Posterior vena cava (tissue), 2 donors: ENCODE results near the gene ZNF503. TPM values are rescaled to one million over a fixed set of nuclear protein-coding genes. Genes with fewer than 3 reads are reported as not detected.
A peak's percentile ranks its signal among the peaks of the same experiment; 100 is the strongest.

Experiments used
- DNase-seq: peaks from one replicate; pipeline ENCODE4 v3.0.0-alpha.2; 2020; ENCODE audit warnings: low spot score
- intact Hi-C, 2 donors: fragments of 100-400 bp; cut with DNase I; formaldehyde crosslinking; loops; one replicate each; pipeline versions ENCODE4 v1.14.1 to v1.14.2; 2022 to 2023
- total RNA-seq, 2 donors: library from RNA; stranded (reverse); fragmentation: NEBNext Ultra II Directional; extraction: Animal tissue kit (Norgen Biotek cat#: 25700); gene quantifications; one replicate each; pipeline ENCODE4 v1.2.1, GENCODE V29; 2021
- donor health status: DM: yes; HTN: yes; CAD: no.
- donor health status: DM: yes; HTN: yes; CAD: no.

ZNF503 gene
- total RNA-seq, 2 donors from 2014 or later: 27.9 to 36.0 TPM

DNA sequence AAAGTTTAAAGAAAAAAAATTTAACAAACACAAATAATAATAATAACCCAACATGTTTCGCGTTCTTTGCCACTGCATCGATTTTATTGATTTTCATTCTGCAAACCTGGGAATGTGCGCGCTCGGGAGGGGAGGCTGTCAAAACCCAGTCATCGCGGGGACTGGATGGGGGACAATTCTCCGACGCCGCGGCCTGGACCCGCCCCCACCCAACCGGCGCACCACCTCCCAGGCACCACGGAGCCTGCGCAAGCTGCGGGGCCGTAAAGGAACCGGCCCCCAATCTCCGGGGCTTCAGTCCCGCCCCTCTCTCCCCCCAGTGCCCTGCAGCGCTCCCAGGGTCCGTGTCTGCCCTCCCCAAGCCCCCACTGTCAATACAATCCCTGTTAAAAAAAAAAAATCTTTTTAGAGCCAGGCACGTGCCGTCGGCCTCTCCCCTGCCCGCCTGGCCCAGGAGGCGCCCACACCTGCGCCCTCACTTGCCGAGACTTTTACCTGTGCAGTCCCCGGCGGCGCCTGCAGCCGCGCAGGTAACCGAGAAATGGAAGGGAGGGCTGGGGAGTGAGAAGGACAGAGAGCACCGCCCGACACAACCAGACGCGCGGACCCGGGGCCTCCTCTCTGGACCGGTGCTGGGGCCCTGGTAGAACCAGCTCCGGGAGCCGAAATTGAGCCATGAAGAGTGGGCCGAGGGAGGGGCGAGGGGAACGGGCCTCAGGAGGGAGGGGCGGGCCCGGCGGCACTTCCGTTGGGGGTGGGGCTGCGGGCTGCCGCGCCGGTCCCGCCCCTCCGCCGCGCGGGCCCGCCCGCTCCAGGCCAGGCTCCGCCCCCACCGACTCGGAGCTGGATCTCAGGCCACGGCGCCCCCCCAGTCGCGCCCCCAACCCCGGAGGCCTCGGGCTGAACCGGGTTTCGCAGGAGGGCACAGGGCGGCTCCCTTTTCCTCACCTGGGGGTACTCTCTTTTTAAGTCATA lies 7.6 kb upstream of the ZNF503 start:
- intact Hi-C loops: loop anchor here (10.0 kb wide), 3 partner anchors 246 to 896 kb away; no protein-coding TSS in a partner anchor
- DNase-seq: peak; percentile 92

DNA sequence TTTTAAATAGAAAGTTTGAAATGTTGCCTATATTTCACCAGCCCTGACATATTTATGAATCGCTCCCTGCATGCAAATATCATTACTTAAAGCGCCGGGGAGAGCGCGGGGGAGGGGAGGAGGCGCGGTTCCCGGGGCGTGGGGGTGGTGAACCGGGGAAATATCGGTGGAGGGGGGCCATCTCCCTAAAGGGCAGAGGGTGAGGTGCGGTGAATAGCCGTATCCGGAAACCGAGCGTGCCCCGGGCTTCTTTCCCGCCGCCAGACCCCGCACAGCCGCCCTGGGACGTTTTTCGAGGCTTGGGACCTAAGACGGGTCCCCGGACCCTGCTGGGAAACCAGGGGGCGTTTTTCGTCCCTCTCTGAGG lies 6.9 kb upstream of the ZNF503 start:
- DNase-seq: no peak
- intact Hi-C loops: loop anchor here (10.0 kb wide), 3 partner anchors 246 to 896 kb away; no protein-coding TSS in a partner anchor

DNA sequence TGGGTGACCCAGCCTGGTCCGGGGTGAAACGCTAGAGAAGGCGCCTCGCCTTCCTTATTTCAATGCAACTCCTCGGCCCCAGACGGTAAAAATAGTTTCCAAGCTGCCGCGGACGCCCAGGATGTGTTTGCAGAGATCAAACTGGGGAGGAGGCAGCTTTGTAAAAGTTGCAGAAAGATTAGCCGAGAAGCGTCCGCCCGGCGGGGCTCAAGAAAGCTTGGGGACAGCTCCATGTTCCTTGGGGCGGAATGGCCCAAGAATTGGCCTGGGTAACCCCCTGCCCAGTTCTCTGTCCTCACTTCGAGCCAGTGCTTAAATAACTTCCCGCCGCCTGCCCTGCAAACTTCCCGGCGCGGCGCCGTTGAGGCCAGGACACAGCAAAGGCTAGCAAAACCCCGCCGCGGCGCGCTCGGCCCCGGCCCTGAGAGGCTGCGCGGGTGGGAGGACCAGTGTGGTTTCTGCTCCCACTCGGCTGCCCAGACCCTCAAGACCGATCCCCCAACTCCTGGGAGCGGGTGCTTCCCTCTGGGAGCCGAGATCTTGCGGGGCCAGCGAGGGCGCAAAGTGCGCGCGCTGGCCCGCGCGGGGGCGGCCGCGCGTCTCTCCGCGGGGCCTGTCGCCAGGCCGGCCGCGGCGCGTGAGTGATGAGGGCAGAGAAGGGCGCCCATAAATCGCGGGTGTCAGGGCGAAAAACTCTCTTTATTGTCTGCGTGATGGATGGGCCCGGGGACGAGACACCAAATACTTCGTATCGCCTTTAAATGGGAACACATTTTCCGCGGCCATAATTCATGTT lies 6.3 kb upstream of the ZNF503 start:
- DNase-seq: peak; percentile 91
- intact Hi-C loops: loop anchor here (10.0 kb wide), 3 partner anchors 247 to 897 kb away; no protein-coding TSS in a partner anchor

DNA sequence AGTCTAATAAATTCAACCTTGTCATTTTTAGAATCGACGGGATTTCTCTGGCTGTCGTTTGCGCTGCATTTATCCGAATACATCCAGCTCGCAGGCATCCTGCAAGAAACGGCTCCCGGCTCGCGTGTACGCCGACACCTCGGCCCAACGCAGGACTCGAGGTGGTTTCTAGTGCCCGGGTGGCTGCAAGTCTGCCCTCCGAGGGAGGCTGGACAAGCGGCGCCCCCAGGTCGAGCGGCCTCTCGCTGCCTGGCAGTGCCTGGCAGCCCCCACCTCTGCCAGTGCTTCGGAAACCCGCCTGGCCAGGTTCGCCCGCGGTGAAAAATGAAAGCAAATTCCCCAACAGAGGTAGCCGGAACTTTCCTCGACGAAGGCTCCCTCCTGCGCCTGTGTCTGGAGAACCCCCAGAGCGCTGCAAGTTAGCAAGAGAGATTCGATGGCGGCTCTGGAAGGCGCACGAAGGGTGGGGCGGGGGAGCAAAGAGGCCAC lies 5.7 kb upstream of the ZNF503 start:
- no peak for DNase-seq
- intact Hi-C loops: loop anchor here (10.0 kb wide), 3 partner anchors 248 to 898 kb away; no protein-coding TSS in a partner anchor

DNA sequence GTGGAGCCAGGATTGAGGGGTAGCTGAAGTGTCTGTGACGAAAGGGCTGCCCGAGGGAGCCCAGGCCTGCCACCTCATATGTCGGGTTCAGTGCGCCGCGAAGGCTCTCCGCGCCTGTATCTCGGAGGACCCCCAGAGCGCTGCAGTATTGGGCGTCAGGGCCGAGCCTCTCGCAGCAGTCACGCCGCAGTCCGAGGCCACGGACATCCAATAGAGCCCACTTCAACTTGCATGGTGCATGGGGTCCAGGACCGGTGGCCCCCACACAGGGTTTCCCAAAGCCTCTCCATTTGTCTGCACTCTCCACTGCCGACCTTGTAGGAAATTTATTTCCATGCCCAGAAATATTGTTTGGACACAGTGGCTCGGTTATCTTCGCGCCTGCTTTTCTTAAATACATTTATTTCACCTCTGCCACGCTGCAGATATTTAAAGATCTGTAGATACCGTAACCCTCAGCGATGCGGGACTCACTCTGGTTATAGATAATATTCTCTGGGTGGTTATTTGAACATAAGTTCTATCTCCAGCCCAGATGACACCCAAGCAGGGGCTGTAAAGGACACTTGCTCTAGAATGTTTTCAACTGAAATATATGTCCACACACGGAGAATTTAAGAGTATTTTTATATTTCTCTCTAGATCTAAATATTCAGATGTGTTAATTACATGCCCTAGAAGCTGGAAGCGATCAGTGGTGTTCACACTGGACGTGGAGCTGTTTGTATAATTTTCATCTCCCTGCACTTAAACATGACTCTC lies 5.1 kb upstream of the ZNF503 start:
- intact Hi-C loops: loop anchor here (10.0 kb wide), 3 partner anchors 248 to 898 kb away; no protein-coding TSS in a partner anchor
- no peak for DNase-seq

DNA sequence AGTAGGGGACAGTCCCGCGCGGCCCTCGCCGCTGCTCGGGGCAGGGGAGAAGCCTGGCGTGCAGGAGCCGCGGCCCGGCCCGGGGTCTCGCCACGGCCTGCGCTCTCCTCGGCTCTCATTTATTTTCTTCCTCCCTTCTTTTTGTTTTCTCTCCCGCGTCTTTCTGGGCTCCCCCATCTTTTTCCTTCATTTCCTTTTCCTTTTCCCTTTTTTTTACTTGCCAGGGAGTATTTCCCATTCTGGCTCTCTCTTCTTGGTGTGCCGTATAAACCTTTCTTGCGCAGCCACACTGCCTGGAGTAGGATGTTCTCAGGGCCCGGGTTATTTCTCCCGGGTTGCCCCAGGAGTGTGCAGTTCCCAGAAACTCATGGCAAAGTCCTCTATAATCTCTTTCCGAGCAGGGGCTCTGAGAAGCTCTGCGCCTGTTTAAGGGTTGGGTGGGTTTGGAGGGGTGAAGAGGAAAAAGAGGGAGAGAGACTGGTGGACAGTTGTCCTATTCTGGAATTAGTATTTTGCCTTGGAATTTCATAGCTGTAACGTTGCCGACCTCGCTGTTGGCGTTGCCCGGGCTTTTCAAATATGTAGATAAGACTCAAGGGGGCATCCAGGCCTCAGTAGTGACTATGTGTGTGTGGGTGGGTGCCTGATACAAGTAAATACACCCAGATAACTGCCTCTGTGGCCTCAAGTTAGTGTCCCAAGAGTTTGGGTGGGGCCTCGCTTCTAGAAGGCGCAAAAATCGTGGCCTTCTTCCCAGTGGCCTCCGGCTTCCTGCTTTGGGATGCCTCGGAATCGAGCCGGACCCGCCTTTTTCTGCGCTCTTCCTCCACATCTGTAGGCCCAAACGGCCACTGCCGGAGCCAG lies 4.3 kb upstream of the ZNF503 start:
- intact Hi-C loops: loop anchor here (10.0 kb wide), 3 partner anchors 249 to 899 kb away; no protein-coding TSS in a partner anchor
- no peak for DNase-seq

DNA sequence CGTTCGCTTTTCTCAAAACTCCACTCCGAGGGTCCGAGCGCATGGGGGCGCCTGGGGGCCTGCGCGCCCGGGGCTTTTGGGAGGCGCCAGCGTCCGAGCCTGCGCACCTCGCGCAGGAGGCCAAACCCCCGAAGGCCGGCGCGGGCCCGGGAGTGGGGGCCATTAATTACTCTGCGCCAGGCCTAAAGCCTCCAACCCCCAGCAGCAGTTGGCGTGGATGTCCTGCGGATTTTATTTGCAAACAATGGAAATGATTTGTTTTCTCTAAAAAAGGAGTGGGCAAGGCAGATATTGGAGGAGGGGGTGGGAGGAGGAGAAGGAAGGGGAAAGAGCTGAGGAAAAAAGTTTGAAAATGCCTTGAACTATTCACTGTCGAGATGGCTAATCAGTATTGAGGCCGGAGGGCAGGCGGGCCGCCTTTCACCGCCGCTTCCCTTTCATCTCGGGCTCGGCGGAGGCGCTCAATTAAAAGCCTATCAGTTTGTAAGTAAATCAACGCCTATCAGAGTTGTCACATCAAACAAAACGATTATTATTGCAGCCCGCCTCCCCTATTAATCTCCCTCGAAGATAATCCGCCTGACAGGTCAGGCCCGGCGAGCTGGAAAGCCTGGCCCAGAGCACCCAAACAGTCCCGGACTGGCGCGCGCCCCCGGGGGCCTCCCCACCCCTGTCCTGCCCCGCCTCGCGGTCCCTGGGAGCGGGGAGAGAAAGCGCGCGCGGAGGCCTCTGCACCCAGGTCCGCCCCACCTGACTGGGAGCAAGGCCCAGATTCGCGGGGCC lies 3.4 kb upstream of the ZNF503 start:
- no peak for DNase-seq
- intact Hi-C loops: loop anchor here (5.0 to 10.0 kb wide), 5 partner anchors 250 to 900 kb away; no protein-coding TSS in a partner anchor

DNA sequence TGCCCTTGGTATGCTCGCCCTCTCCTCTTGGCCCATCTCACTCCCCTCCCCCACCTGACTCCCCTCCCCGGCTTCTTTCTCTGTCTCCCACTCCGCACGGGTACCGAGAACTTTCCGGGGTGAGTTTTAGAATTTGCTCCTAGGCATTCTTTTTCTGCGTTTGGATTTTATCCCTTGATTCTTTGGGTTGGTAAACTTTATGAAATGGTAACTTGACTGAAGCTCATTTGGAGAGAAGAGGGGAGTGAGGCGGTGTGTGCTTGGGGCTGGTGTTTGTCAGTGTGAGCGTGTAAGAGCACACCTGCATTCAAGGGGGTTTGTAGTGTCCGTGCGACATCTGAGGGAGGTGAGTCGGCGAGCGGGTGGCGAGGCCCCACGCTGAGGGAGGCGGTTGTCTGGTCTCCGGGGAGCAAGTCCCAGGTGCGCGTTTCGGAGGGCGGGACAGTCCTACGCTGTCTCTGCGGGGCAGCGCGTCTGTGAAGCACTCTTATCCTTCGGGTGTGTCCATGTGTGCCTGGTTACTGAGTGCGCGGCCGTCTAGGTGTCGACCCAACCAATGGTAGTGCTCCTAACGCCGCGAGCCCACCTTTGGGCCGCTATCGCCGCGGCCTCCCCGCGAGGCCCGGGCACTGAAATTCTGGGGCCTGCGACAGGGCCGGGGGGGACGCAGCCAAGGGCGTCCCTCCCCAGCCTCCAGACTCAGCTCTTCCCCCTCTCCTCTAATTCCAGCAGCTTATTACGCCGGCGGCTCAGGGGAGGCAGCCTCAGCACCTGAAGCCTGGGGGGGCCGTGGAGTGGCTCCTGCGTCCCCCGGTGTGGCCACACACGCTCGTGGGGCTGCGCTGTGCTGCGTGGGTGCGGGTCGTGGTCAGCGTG lies 2.6 kb upstream of the ZNF503 start:
- DNase-seq: no peak
- intact Hi-C loops: loop anchor here (5.0 to 10.0 kb wide), 5 partner anchors 251 to 901 kb away; no protein-coding TSS in a partner anchor

DNA sequence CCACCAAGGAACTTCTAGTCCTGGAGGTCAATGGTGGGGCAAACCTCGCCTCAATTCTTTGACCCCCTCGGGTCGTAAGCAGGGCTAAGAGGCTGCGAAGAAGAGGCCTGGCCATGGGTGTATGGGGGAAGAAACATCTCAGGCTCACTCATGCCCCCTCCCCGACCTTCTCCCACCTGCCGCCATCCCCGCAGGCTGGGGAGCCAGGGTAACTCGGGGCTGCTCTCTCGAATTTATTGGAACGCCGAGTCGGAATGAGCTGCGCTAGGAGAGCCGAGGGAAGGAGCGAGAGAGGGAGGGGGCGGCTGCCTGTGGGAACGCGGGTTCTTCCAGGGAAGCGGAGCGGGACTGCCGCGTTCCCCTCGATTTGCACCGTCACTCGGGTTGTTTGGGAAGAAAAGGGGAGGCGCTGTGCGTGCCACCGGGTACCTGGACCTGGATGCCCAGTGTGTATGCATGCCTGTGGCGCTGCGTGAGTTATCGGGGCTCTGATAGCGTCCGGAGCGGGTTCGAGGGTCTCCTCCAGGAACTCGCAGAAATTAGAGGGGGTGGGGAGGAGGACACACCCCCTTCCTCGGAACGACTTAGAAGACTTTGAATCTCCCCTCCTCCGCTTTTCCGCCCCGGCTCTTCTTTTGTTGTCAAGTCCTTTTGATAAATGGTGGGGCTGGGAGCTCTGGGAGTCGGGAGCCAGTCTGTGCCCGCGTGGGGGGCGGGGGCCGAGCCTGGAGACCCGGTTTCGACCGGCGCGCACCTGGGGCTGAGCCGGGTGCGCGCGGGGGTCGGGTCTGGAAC lies 1.8 kb upstream of the ZNF503 start:
- DNase-seq: no peak
- intact Hi-C loops: loop anchor here (5.0 to 10.0 kb wide), 5 partner anchors 251 to 901 kb away; no protein-coding TSS in a partner anchor

DNA sequence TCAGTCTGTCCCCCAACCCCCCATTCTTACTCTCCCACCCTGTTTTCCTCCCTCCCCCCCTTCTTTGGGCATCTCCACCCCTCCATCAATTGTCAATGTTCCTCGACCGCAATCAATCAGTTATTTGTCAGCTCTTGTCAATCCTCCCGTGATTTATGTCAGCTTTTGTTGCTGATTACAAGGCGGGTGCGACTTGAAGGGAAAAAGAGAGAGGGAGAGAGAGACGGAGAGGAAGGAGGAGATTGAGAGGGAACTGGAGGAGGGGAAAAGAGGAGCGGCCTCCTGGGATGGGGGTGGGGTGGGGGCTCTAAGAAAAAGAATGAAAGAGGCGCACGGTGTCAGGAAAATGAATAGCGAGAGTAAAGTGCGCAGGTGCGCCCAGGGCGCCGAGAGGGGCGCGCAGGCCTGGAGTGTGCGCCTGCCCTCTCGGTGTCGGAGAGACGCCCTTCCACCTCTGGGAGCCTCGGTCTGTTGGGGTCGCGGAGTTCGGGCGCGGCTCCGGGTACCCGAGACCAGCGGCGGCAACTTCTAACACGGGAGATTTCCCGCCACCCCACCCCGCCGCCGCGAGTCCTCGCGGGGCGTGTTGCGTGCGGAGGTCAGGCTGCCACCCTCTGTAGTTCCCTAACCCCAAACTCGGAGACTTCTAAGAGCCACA lies 1.1 kb upstream of the ZNF503 start:
- DNase-seq: no peak
- intact Hi-C loops: loop anchor here (5.0 to 10.0 kb wide), 5 partner anchors 252 to 902 kb away; no protein-coding TSS in a partner anchor

DNA sequence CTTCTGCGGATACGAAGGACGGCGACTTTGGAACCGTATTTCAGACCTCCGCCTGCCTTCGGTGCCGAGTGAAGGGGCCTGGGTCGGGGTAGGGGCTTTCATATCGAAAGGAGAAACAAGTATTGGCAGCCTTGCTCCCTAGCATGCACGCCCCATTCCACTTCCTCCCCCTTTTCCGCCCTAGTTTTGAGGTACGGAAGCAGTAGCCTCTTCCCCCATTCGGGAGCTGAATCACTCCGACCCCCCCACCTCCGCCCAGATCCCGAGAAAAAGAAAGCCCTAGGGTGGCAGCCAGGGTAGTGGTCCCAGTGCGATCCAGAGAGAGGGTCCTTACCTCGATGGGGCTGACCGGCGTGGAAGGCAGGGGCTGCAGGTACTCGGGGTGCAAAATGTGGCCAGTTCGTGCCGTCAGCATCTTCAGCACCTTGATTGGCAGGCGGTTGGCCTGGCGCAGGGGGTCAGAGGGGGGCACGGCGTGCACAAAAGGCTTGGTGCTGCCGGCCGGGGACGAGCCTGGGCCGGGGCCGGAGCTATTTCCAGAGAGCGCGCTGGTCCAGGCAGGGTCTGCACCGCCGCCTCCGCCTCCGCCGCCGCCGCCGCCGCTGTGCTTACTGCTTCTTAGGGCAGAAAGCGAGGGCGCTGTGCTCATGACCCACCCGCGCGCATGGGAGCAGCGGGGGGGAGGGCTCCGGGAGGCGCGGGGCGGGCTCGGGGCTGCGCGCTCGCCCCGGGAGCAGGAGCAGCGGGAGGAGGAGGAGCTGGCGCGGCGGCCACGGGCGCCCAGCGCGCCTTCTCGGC lies 594 bp downstream of the ZNF503 start:
- DNase-seq: peak; percentile 90
- intact Hi-C loops: loop anchor here (2.0 to 10.0 kb wide), 6 partner anchors 254 to 904 kb away; no protein-coding TSS in a partner anchor

DNA sequence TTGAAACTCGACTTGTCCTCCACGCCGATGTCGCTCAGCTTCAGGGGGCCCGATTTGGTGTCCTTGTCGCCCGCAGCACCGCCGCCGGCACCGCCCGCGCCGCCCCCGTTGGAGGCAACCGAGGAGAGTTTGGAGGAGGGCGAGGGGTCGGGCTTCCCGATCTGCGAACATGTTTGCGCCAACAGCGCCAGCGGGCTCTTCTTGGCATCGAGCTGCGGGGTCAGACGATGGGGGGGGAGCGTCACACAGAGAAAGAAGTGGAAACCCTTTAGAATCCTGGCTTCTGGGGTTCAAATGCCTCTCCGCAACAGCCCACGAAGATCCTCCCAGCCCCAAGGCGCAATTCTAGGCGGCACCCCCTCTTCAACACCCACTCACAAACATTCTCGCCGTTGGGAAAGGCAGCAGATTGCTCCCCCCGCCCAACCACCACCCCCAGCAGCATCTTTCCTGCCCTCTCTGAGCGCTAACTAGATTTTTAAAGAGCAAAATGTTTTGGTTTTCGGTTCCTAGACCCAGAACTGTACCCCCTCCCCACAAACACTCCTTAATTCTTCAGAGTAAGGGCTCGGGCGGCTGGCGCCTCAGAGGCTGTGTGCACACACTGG lies 1.3 kb downstream of the ZNF503 start:
- intact Hi-C loops: loop anchor here (2.0 to 10.0 kb wide), 6 partner anchors 255 to 905 kb away; no protein-coding TSS in a partner anchor
- peak; percentile 88 for DNase-seq

DNA sequence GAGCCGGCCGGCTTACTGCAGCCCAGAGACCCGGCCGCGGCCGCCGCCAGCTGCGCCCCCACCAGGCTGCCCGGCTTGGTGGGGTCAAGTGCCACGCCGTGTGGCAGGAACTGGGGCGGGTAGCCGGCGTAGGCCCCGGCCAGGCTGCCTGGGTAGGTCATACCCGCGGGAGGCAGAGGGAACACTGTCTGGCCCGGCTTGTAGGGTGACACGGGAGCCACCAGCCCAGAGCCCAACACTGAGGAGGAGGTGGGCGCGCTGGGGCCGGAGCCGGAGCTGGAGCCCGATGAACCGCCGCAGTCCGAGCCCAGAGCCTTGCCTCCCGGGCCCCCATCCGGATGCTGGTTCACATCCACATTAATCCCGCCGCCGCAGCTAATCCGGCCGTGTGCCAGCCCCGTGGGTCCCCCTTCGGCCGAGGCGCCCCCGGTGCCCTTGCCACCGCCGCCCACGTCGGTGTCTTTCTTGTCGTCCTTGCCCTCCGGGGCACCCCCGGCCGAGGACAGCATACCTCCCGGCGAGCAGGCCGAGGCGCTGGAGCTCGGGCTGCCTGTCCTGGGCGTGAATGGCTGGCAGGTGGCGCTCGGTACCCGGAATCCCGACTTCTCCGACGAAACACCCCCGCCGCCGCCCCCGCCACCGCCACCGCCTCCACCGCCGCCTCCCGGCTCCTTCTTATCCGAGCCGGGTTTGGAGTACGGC lies 2.0 kb downstream of the ZNF503 start:
- DNase-seq: peak; percentile 95

More for the DNA sequence above, 2.0 kb downstream of the ZNF503 start:
- intact Hi-C loops: loop anchor here (2.0 to 10.0 kb wide), 8 partner anchors 255 to 1523 kb away; no protein-coding TSS in a partner anchor
